ENCODE data around the gene PRPF19. TPM values are rescaled to one million over a fixed set of nuclear protein-coding genes. Genes with fewer than 3 reads are reported as not detected.

The PRPF19 gene
- total and polyA plus RNA-seq, 3 experiments from 2014 or later = 19.0 to 204 (median 201) TPM

DNA sequence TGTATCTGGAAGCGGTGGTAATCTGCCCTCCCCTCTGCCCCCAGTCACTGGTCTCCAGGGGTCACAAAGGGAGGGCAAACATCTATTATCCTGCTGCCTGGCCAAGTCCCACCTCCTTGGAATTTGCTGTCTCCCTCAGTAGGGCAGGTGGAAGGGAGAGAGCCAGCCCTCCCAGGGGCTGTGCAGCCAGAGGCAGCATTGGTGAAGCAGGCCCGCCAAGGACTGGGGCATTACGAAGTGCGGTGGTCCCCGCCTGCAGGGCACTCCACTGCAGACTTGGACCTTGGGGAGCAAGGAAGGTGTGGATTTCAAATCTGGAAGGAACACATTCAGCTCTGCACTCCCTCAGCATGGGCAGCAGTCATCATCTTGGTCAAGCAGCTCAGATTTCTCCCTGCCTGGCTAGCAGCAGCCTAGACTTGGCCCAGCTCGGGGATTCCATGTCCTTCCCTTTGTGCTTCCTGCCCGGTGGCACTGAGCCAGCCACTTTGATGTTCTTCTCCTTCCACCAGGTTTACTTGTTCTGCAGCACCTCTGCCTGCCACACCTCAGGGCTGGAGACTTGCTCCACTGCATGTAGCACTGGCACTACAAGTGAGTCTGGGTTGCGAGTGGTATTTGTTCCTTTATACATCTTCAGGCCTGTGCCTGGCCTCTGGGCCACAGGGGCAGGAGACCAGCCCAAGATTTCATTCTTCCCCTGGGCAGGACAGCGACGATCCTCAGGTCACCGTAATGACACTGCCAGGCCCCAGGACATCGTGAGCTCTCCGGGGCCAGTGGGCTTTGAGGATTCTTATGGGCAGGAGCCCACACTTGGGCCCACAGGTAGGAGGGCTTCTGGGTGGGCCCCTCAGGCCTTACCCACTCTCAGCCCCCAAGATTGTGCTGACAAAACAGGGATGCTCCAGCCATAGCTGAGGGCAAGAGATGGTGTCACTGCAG is 31.7 kb downstream of the PRPF19 start:
- H3K36me3 Mint-ChIP-seq = peaks cover 0 to 24% (median 0%) of the 10 kb centered on the region in 3 donors
- peaks cover under 1% of the 10 kb centered on the region for H3K36me3 ChIP-seq (ENCODE audit: insufficient read depth, low read length)
- CTCF ChIA-PET = interaction anchor here (1.0 to 1.3 kb wide), 2 partner anchors 13 to 16 kb away, joined by 3 to 4 read pairs; no protein-coding TSS in a partner anchor
- no peak overlapping the region for H3K4me3 ChIP-seq (ENCODE audit: low read length)
- no peaks in the 10 kb centered on the region for H3K9me3 ChIP-seq (ENCODE audit: low read length)
- no peak overlapping the region for H3K4me3 Mint-ChIP-seq
- peak overlapping the region in 2 of 8 donors; percentile 18 to 52 for H3K27ac Mint-ChIP-seq
- H3K27me3 ChIP-seq (ENCODE audit: insufficient read depth, low read length, poor library complexity, severe bottlenecking) = no peaks in the 10 kb centered on the region
- peaks cover 0 to under 1% of the 10 kb centered on the region in 2 donors for H3K27me3 Mint-ChIP-seq
- H3K27ac ChIP-seq (ENCODE audit: low read depth, low read length) = no peak overlapping the region
- peaks cover 29% of the 10 kb centered on the region for H3K4me1 ChIP-seq (ENCODE audit: insufficient read depth, low read length)
- no peaks in the 10 kb centered on the region for H3K9me3 Mint-ChIP-seq
- POLR2A ChIA-PET = no interaction called here
- H3K4me1 Mint-ChIP-seq = peaks cover 14 to 41% (median 29%) of the 10 kb centered on the region in 3 donors
- DNase-seq = no peak

- Histone ChIP-seq H3K27ac (ENCODE audit: low read depth, low read length) (no peak overlapping the region), H3K4me1 (ENCODE audit: insufficient read depth, low read length) (peaks cover 29% of the 10 kb centered on the region), H3K27me3 (ENCODE audit: insufficient read depth, low read length, poor library complexity, severe bottlenecking) (no peaks in the 10 kb centered on the region), H3K4me3 (ENCODE audit: low read length) (no peak overlapping the region), H3K36me3 (ENCODE audit: insufficient read depth, low read length) (no peaks in the 10 kb centered on the region), H3K9me3 (ENCODE audit: low read length) (no peaks in the 10 kb centered on the region)
- H3K27me3 Mint-ChIP-seq = peaks cover 1 to 5% of the 10 kb centered on the region in 2 donors
- DNase-seq = no peak
- CTCF ChIA-PET = interaction anchor here (1.2 to 2.6 kb wide), 3 partner anchors 32 to 42 kb away, joined by 3 to 10 read pairs (median 8); partner anchors contain the start of gene TMEM109
- POLR2A ChIA-PET = no interaction called here
- no peaks in the 10 kb centered on the region for H3K9me3 Mint-ChIP-seq
- peaks cover 0 to 13% (median 0%) of the 10 kb centered on the region in 3 donors for H3K36me3 Mint-ChIP-seq
- H3K27ac Mint-ChIP-seq = peak overlapping the region in 1 of 8 donors; percentile 52
- no peak overlapping the region for H3K4me3 Mint-ChIP-seq
- H3K4me1 Mint-ChIP-seq = peaks cover 19 to 50% (median 39%) of the 10 kb centered on the region in 3 donors
These were observed 32.9 kb downstream of the PRPF19 start for GRCh38 chr11:60873533-60873932.

DNA sequence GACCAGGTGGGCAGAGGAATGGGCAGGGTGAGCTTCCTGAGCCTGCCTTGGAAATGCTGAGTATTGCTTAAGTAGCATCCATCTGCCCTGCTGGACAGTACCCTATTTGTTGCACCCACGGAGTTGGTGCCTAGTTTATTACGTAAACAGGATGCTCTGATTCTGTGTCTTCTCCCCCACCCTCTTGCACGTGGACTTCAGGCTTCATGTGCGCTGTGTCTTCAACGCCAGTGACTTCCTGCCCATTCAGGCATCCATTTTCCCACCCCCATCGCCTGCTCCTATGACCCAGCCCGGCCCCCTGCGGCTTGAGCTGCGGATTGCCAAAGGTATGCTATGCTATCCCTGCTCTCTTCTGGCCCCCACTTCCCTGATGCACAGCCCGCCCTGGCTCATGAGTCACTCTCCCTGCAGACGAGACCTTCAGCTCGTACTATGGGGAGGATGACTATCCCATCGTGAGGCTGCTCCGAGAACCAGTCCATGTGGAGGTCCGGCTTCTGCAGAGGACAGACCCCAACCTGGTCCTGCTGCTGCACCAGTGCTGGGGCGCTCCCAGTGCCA is 33.3 kb downstream of the PRPF19 start:
- Mint-ChIP-seq H3K27ac (peak overlapping the region in 5 of 8 donors; percentile 42 to 77 (median 51)), H3K27me3 (peaks cover 1 to 8% of the 10 kb centered on the region in 2 donors), H3K4me1 (peaks cover 19 to 53% (median 42%) of the 10 kb centered on the region in 3 donors), H3K36me3 (peaks cover 0 to 9% (median 0%) of the 10 kb centered on the region in 3 donors), H3K9me3 (no peaks in the 10 kb centered on the region), H3K4me3 (peak overlapping the region in 1 of 7 donors; percentile 56)
- no peaks in the 10 kb centered on the region for H3K36me3 ChIP-seq (ENCODE audit: insufficient read depth, low read length)
- no peaks in the 10 kb centered on the region for H3K9me3 ChIP-seq (ENCODE audit: low read length)
- DNase-seq = no peak
- no peak overlapping the region for H3K27ac ChIP-seq (ENCODE audit: low read depth, low read length)
- ChIA-PET POLR2A (no interaction called here), CTCF (interaction anchor here (1.2 to 2.6 kb wide), 3 partner anchors 32 to 42 kb away, joined by 3 to 10 read pairs (median 8); partner anchors contain the start of gene TMEM109)
- H3K4me1 ChIP-seq (ENCODE audit: insufficient read depth, low read length) = peaks cover 29% of the 10 kb centered on the region
- H3K4me3 ChIP-seq (ENCODE audit: low read length) = no peak overlapping the region
- no peaks in the 10 kb centered on the region for H3K27me3 ChIP-seq (ENCODE audit: insufficient read depth, low read length, poor library complexity, severe bottlenecking)

- H3K9me3 ChIP-seq (ENCODE audit: low read length) = no peaks in the 10 kb centered on the region
- no peak for DNase-seq
- H3K9me3 Mint-ChIP-seq = no peaks in the 10 kb centered on the region
- H3K4me1 ChIP-seq (ENCODE audit: insufficient read depth, low read length) = peaks cover 29% of the 10 kb centered on the region
- peaks cover 1 to 8% of the 10 kb centered on the region in 2 donors for H3K27me3 Mint-ChIP-seq
- ChIA-PET POLR2A (interaction anchor here (0.8 kb wide), 1 partner anchor 43 kb away, joined by 3 read pairs; no protein-coding TSS in a partner anchor), CTCF (interaction anchor here (1.2 to 2.6 kb wide), 4 partner anchors 15 to 43 kb away, joined by 3 to 10 read pairs (median 6); partner anchors contain the start of gene TMEM109)
- H3K27ac Mint-ChIP-seq = peak overlapping the region in 5 of 8 donors; percentile 26 to 84 (median 70)
- H3K27ac ChIP-seq (ENCODE audit: low read depth, low read length) = no peak overlapping the region
- H3K36me3 Mint-ChIP-seq = peaks cover 0 to 5% (median 0%) of the 10 kb centered on the region in 3 donors
- peaks cover 19 to 53% (median 42%) of the 10 kb centered on the region in 3 donors for H3K4me1 Mint-ChIP-seq
- H3K4me3 ChIP-seq (ENCODE audit: low read length) = no peak overlapping the region
- no peaks in the 10 kb centered on the region for H3K27me3 ChIP-seq (ENCODE audit: insufficient read depth, low read length, poor library complexity, severe bottlenecking)
- H3K4me3 Mint-ChIP-seq = peak overlapping the region in 1 of 7 donors; percentile 51
- H3K36me3 ChIP-seq (ENCODE audit: insufficient read depth, low read length) = no peaks in the 10 kb centered on the region
These were observed 34.0 kb downstream of the PRPF19 start for GRCh38 chr11:60872124-60872960.

DNA sequence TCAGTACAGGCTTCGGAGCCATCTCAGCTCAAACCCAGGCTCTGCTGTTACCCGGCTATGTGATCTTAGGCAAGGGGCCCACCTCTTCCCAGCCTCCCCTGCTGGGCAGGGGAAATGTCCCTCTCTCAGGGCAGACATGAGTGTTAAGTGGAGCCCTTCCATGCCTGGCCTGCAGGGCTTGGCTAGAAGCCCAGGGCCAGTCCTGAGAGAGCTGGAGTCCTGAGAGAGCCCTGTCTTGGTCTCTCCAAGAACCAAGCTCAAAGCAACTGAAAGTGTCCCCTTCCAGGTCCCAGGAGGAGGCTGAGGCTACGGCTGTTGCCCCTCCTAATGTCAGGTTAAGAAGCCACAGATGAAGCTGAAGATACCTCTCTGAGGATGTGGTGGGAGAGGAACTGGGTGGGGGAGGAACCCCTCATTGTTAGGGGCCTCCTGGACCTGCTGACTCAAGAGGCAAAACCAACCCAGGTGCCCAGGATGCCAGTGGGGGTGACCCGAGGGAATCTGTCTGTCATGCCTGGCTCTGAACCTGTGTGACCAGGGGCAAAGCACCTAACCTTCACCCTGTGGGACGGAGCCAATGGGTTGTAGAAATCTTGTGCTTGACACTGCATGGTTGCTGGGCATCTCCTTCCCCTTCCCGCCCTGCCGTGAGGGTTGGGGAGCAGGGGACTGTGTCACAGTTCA is 34.9 kb downstream of the PRPF19 start:
- H3K9me3 Mint-ChIP-seq = no peaks in the 10 kb centered on the region
- peaks cover 1 to 8% of the 10 kb centered on the region in 2 donors for H3K27me3 Mint-ChIP-seq
- H3K4me3 Mint-ChIP-seq = peak overlapping the region in 3 of 7 donors; percentile 19 to 51 (median 27)
- POLR2A ChIA-PET = interaction anchor here (0.8 kb wide), 1 partner anchor 43 kb away, joined by 3 read pairs; no protein-coding TSS in a partner anchor
- Histone ChIP-seq H3K4me3 (ENCODE audit: low read length) (no peak overlapping the region), H3K36me3 (ENCODE audit: insufficient read depth, low read length) (no peaks in the 10 kb centered on the region), H3K9me3 (ENCODE audit: low read length) (no peaks in the 10 kb centered on the region), H3K27ac (ENCODE audit: low read depth, low read length) (no peak overlapping the region), H3K4me1 (ENCODE audit: insufficient read depth, low read length) (peaks cover 29% of the 10 kb centered on the region), H3K27me3 (ENCODE audit: insufficient read depth, low read length, poor library complexity, severe bottlenecking) (no peaks in the 10 kb centered on the region)
- CTCF ChIA-PET = interaction anchor here (1.3 to 2.6 kb wide), 3 partner anchors 16 to 43 kb away, joined by 5 to 10 read pairs (median 8); partner anchors contain the start of gene TMEM109
- H3K4me1 Mint-ChIP-seq = peaks cover 19 to 53% (median 47%) of the 10 kb centered on the region in 3 donors
- peaks cover 0 to 5% (median 0%) of the 10 kb centered on the region in 3 donors for H3K36me3 Mint-ChIP-seq
- peak overlapping the region; percentile 26 to 84 (median 58) for H3K27ac Mint-ChIP-seq
- DNase-seq = peak in 2 of 5 donors; percentile 27 to 55

DNA sequence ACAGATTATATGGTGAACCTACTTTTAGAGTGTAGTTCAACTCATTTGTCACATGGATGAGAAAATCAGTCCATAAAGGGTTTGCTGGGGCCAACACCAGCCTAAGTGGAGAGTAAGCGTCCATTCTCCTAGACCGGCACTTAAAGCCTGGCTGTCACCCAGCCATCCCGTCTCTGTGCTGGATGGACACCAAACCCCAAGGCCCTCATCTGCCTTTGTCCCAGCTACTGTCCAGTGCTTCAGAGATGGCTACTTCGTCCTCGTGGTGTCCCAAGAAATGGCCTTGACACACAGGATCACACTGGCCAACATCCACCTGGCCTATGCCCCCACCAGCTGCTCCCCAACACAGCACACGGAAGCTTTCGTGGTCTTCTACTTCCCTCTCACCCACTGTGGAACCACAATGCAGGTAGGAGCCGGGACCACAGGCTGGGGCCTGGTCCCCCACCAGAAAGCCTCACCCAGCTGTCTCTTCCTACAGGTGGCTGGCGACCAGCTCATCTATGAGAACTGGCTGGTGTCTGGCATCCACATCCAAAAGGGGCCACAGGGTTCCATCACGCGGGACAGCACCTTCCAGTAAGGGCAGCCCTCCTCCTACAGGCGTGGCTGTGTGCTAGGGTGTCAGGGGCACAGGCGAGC is 35.5 kb downstream of the PRPF19 start:
- H3K9me3 ChIP-seq (ENCODE audit: low read length) = no peaks in the 10 kb centered on the region
- no peak overlapping the region for H3K27ac ChIP-seq (ENCODE audit: low read depth, low read length)
- no peaks in the 10 kb centered on the region for H3K36me3 ChIP-seq (ENCODE audit: insufficient read depth, low read length)
- H3K27ac Mint-ChIP-seq = peak overlapping the region in 7 of 8 donors; percentile 38 to 84 (median 70)
- no peaks in the 10 kb centered on the region for H3K27me3 ChIP-seq (ENCODE audit: insufficient read depth, low read length, poor library complexity, severe bottlenecking)
- no peak overlapping the region for H3K4me3 ChIP-seq (ENCODE audit: low read length)
- peak overlapping the region in 2 of 7 donors; percentile 19 to 27 for H3K4me3 Mint-ChIP-seq
- H3K27me3 Mint-ChIP-seq = peaks cover 1 to 8% of the 10 kb centered on the region in 2 donors
- peaks cover 19 to 53% (median 49%) of the 10 kb centered on the region in 3 donors for H3K4me1 Mint-ChIP-seq
- no peak for DNase-seq
- H3K4me1 ChIP-seq (ENCODE audit: insufficient read depth, low read length) = peaks cover 29% of the 10 kb centered on the region
- H3K36me3 Mint-ChIP-seq = peaks cover 0 to 5% (median 0%) of the 10 kb centered on the region in 3 donors
- H3K9me3 Mint-ChIP-seq = no peaks in the 10 kb centered on the region
- POLR2A ChIA-PET = no interaction called here
- CTCF ChIA-PET = interaction anchor here (1.3 to 2.6 kb wide), 4 partner anchors 17 to 44 kb away, joined by 4 to 8 read pairs (median 4); partner anchors contain the start of gene TMEM109
